ENCODE results near the gene ODF2.
"Not testable (repeated sequence)": the region's sequence is repeated elsewhere in the genome, so short reads cannot be mapped to it uniquely, and the experiment has no call there.

ODF2 gene

DNA sequence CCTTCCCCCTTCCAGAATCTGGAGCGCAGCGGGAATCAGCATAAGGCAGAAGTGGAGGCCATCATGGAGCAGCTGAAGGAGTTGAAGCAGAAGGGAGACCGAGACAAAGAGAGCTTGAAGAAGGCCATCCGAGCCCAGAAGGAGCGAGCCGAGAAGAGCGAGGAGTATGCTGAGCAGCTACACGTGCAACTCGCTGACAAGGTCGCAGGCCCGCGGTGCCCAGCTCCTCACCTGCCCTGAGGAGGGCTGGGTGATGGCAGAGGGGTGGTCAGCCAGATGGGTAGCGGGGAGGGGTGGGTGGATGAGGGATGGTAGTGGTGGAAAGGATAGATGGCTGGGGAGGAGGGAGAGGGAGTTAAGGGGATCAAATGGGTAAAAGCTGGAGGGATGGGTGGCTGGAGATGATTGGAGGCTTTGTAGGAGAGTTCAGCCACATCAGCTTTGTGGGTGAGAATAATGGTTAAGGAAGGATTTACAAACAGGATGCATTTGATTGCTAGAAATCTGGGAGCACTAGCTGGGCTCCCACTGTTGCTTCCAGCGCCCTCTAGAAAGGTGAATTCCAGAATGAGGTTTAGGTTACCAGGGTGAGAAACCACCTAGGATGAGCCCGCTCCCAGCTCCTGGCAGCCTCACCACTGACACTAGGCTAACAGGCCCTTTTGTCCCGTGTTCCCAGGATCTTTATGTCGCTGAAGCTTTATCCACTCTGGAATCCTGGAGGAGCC, 29.0 kb downstream of the ODF2 start:
- no peak for DNase-seq (ENCODE audit: low read depth)

DNA sequence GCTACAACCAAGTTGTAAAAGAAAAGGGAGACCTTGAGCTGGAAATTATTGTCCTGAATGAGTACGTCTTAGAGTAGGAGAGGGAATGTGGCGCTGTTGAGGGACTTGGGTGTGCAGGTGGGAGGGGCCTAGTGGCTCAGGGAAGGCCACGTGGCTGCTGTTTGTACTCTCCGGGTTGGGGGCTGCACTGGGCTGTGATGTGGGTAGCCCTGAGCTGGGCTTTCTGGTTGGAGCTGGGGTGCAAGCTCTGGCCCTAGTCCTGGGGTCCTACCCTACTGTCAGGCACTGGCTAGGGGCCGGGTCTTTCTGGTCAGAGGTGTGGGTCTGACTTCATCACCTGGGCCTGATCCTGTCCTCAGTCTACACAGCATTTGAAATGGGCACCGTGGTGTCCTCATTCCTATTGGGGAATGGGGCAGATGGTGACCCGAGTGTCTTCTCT, 29.6 kb downstream of the ODF2 start:
- no peak for DNase-seq (ENCODE audit: low read depth)

DNA sequence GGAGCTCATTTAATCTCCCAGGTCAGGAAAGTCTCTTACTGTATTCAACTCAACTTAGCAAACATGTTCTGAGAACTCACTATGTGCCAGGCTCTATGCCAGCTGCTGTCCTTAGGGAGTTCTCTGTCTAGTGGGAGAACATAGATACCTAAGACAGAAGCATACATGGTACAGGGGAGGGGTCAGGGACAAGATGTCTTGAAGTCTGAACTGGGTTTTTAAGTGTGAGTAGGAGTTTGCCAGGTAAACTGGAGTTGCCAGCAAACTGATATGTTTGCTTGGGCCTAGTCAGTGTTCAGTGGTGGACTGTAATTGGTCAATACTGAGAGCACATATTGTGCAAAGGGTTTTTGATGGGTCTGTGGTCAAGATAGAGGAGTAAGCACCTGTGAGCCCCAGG, 30.4 kb downstream of the ODF2 start:
- DNase-seq (ENCODE audit: low read depth) = no peak

DNA sequence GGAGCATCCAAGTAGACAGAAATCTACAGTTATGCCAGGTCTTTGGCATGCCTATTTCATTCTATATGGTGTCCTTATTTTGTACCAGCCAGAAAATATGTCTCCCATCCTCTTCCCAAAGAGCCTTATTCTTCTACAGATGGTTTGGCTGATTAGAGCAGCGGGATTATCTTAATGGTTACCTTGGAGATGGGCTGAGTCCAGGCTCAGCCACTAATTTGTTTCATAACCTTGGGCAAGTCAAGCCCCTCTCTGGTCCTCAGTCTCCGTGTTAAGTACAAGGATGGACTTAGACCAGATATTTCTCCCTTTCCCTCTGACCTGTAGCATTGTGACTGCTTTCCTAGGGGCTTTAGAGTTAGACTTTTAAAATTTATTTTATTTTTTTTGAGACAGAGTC, 37.6 kb downstream of the ODF2 start:
- DNase-seq (ENCODE audit: low read depth) = no peak

DNA sequence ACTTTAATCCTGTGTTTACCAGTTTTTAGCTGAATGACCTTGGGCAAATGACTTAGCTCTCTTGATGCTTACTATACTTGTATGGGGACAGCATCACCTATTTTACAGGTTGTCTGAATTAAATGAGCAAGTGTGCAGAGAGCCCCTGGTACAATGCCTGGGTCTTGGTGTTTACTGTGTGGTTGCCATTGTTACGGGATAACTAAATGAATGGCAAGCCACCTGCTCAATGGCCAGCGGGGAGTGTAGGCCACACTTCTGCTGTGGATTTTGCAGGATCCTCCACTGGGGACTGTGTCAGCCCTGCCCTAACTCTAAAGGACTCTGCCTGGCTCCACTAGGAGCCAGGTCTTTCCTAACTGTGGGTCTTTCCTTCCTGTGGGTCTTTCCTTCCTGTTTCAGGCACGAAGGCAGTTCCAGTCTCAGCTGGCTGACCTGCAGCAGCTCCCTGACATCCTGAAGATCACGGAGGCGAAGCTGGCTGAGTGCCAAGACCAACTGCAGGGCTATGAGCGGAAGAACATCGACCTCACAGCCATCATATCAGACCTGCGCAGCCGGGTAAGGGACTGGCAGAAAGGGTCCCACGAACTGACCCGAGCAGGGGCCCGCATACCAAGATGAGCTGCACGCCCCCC, 38.4 kb downstream of the ODF2 start:
- no peak for DNase-seq (ENCODE audit: low read depth)

DNA sequence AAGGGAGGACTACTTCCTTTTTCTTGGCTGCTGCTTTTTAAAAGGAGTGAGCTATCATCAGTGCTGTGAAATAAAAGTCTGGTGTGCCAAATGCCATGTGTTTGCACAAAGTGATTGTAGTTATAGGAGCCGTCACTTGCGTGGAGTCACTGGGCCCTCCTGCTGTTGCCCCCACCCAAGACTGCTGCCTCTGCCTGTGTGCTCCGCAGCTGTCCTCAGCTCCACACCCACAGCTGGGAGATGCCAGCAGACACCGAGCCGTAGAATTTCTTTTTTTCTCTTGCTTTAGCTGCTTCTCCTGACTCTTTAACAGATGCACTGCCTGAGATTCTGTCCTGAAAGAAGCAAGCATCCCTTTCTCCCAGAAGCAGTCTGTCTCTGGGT, 38.9 kb downstream of the ODF2 start:
- DNase-seq (ENCODE audit: low read depth) = no peak

DNA sequence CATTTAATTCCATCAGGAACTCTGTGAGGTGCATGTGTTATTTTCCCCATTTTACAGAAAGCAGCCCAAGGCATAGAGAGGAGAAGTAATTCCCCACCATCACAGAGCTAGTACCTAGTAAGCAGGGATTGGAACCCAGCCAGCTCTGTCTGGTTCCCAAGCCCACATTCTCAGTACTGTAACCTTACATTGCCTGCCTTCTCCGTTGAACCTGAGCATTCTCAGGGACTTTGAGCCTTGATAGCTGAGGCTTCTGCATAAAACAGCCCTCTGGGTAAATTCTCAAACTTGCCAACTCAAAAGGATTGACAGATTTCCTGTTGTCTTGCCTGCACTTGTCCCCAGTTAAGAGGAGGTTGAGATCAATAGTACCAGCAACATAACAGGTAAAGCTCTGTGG, 39.5 kb downstream of the ODF2 start:
- no peak for DNase-seq (ENCODE audit: low read depth)

DNA sequence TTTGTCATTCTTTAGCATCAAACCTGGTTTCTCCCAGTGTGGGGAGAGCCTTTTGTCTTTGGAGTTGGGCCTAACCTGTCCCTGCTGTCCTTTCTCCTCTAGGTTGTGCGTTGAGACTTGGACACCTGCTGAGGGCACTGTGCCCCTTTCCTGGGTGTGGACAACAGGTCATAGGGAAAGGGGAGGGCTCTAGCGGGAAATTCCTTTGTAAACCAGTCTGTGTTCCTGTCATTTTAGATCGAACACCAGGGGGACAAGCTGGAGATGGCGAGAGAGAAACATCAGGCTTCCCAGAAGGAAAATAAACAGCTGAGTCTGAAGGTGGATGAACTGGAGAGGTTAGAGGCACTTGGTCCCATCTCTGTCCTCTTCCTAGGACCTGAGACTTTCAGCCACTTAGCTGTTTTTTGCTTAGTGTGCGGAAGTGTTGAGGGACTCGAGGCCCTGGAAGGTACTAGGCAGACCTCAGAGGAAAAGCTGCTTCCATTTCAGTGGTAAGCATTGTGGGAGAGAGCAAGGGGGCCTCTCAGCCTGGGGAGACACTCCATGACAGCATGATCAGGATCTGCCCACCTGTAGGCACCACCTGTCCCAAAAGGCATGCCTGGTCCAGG, 40.1 kb downstream of the ODF2 start:
- DNase-seq (ENCODE audit: low read depth) = no peak

DNA sequence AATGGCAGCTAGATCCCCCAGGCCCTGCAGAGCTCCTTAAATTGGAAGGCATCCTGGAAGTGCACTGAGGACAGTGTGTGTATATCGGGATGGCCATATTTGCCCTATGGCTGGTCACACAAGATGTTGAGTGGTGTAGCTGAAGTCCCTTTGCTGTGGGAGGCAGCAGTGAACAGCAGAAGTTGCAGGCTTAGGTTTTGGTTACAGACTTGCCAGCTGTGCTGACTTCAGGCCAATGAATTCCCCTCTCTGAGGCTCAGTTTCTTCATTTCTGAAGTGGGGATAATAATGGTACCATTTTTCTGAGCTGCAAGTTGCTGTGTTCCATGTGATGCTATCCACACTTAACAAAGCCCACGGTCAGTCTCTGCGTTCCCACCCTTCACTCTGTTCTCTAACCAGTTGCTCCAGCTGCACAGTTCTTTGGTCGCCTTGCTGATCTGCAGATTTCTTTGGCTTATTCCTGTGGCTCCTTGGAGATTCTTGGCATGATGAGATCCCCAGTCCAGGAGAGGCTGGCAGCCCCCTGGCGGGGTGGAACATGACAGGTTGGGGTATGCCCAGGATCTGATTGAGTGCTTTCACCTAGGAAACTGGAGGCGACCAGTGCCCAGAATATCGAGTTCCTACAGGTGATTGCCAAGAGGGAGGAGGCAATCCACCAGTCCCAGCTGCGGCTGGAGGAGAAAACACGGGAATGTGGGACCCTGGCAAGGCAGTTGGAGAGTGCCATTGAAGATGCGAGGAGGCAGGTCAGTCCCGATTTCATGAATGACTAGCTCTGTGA, 42.2 kb downstream of the ODF2 start:
- DNase-seq (ENCODE audit: low read depth) = no peak

DNA sequence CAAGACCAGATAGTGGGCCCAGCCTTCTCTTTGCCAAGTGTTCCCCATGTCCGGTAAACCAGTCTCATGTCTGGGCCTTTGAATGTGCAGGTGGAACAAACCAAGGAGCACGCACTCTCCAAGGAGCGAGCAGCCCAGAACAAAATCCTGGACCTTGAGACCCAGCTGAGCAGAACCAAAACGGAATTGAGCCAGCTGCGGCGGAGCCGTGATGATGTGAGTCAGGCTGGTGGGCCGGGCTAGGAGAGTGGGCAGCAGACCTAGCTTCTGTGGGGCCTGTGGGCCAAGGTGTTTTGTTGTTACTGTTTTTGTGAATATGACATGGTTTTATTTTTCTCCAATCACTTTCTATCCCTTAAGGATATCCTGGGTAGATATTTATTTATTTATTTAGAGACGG, 43.1 kb downstream of the ODF2 start:
- no peak for DNase-seq (ENCODE audit: low read depth)

DNA sequence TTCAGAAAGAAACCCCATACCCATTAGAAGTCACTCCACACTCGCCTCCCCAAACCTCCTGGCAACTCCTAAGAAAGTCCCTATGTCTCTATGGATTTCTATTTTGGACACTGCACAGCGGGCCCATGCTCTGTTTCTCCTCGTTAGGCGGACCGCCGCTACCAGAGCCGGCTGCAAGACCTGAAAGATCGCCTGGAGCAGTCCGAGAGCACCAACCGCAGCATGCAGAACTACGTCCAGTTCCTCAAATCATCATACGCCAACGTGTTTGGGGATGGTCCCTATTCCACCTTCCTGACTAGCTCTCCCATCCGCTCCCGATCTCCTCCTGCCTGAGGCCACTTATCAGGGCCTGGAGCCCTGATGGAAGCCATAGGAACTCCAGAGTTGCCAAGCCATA, 44.1 kb downstream of the ODF2 start:
- no peak for DNase-seq (ENCODE audit: low read depth)

DNA sequence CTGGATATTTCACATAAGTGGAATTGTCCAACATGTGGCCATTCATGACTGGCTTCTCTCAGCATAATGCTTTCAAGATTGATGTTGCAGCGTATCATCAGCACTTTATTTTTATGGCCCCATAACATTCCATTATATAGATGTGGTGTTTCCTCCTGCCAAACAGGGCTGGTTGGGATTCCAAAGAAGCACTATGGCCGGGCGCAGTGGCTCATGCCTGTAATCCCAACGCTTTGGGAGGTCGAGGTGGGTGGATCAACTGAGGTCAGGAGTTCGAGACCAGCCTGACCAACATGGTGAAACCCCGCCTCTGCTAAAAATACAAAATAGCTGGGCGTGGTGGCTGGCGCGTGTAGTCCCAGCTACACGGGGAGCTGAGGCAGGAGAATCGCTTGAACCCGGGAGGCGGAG, 47.6 kb downstream of the ODF2 start:
- not testable (repeated sequence) for DNase-seq (ENCODE audit: low read depth)

DNA sequence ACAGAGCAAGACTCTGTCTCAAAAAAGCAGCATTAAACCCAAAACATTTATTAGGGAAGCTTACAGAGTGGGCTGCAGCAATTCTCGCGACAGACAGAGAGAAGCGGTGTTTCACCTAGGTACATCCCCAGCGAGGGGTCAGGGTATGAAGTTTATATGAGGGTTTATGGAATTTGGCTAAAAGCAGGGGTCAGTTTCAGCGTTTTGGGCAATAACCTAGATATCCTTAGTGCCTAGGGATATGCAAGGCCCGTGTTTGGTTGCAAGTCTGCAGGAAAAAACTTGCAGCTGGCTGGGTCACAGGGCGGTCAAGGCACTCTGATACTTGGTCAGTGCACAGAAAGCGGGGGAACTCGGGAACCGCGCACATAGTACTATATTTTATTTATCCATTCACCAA, 48.1 kb downstream of the ODF2 start:
- no peak for DNase-seq (ENCODE audit: low read depth)

DNA sequence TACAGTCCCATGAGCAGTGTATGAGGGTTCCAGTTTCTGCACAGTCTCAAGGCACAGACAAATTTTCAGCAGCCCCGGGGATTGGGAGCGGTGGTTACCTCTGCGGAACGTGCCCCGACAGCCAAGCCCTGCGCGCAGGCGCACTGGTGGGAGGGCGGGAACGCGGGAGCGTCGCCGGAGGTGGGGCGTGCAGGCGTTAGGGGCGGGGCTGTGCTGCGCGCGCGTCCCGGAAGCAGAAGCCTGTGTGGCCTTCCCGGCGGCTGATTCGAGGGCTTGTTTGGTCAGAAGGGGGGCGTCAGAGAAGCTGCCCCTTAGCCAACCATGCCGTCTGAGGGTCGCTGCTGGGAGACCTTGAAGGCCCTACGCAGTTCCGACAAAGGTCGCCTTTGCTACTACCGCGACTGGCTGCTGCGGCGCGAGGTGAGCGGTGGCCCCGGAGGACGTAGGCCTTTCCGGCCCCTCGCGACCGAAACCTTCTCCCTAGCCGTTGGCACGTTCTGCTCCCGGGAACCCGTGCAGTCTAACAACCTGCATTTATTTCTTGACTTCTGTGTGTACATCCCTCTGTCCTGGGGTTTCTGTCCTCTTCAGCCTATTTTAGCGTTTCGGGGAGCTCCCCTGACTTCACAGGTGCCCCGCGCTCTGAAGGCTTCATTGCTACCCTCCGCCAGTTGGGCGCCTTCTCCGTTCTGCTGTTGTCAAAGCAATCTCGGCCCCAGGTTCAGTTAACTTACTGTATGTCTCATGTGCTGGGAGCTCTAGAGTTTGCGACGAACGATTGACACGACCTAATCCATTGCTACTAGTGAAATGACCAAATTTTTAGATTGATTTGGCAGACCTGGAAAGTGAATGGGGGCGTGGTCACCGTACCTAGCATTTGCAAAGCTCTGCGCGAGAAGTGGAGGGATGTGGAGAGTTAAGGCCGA, 48.9 kb downstream of the ODF2 start, which contains the start of gene GLE1:
GLE1 (plus strand) TSS at position 235 of the 929 bp plus-strand sequence; CDS start at position 322, 87 bp downstream.
- peak; percentile 96 for DNase-seq (ENCODE audit: low read depth)

DNA sequence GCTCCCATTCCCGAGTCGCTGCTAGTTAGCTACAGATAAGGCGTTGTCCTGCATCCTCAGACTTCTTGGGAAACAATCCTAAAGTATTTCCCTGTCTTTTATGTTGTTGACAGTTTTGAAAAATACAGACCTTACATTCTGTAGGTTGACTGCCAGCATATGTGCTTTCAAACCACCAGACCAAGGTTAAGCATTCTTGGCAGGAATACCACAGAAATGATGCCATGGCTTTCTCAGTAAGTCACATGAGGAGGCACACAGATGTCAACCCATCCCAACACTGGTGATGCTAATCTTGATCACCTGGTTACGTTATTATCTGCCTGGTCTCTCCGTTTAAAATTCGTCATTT, 49.6 kb downstream of the ODF2 start:
- DNase-seq (ENCODE audit: low read depth) = no peak

DNA sequence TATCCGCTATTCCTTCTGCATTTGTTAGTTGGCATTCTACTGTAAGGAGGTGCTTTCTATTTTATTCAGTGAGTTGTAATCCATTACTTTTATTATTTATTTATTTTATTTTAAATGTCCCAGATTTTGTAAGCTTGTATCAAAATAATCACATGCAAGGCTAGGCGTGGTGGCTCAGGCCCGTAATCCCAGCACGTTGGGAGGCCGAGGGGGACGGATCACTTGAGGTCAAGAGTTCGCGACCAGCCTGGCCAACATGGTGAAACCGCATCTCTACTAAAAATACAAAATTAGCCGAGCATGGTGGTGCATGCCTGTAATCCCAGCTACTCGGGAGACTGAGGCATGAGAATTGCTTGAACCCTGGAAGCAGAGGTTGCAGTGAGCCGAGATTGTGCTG, 50.1 kb downstream of the ODF2 start:
- DNase-seq (ENCODE audit: low read depth) = not testable (repeated sequence)

DNA sequence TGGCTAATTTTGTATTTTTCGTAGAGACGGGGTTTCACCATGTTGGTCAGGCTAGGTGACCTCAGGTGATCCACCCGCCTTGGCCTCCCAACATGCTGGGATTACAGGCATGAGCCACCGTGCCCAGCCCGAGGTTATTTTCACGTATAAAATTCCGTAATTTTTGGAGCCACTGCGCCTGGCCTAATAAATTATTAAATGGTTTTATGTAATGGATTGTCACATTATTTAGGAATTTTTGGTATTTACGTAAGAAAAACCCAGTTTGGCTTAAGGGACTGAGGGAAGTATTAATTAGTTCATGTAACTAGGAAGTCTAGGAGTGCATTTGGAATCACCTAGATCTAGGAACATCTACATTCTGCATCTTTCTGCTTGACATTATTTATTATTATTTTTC, 57.0 kb downstream of the ODF2 start:
- DNase-seq (ENCODE audit: low read depth) = no peak

DNA sequence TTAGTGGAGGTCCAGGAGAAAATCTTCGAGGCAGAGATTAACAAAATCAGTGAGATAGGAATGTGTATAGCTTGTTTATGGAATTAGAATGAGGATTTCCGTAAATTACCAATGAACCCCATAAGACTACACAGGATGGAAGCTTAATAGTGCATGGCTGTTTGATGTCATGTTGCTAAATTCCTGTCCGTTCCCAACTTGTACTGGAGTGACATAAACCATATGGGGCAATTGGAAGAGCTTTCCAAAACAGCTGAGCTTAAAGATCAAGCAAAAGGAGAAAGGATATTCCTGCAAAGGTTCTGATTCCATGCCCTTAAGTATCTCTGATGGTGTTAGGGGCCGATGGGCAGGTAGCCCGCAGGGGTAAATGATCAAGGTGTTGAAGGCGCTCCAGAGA, 66.2 kb downstream of the ODF2 start:
- DNase-seq (ENCODE audit: low read depth) = no peak

DNA sequence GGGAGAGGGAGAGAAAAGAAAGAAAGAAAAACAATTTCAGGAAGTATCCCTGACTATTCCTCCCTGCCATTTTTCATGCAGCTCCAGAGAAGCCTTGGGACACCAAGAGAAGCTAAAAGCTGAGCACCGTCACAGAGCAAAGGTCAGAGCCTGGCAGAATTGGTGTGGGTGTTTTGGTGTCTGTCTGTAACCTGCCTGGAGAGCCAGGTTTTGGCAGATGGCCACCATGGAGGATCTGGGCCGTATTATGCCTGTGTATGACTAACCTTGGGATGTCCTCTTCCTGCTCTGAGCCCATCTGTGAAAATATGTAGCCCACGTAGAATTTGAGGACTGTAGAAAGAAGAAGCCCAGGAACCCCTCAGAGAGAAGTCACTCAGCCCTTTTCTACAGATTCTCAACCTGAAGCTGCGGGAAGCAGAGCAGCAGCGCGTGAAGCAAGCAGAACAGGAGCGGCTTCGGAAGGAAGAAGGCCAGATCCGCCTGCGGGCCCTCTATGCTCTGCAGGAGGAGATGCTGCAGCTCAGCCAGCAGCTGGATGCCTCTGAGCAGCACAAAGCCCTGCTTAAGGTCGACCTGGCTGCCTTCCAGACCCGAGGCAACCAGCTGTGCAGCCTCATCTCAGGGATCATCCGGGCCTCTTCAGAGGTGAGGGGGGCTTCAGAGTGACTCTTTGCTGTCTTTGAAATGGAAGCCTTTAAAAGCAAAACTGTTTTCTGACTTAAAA, 67.6 kb downstream of the ODF2 start:
- no peak for DNase-seq (ENCODE audit: low read depth)

DNA sequence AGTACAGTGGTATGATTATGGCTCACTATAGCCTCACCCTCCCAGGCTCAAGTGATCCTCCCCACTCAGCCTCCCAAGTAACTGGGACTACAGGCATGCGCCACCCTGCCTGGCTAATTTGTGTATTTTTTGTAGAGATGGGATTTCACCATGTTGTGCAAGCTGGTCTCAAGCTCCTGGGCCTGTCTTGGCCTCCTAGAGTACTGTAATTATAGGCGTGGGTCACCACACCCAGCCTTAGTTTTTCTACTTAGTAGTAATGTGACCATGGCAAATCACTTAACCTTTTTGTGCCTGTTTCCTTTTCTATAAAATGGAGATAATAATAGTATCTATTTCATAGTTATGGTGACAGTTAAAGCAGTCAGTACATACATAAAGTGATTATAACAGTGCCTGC, 70.9 kb downstream of the ODF2 start:
- no peak for DNase-seq (ENCODE audit: low read depth)
